ENCODE measurements around the gene LPCAT1.

GRCh38 chr5:1543398-1544293 lies 19.9 kb upstream of the LPCAT1 start:
- TF ChIP-seq TAF1 (IDR thresholded peaks at IDR 0.05; ENCODE audit: borderline replicate concordance, low read depth, low read length) (no peak), POLR2AphosphoS5 (IDR thresholded peaks at IDR 0.05; ENCODE audit: low read depth, low read length) (no peak)
